Naive thymus-derived CD4-positive, alpha-beta T cell (primary cell): ENCODE results near the gene DENND4A. TPM values are rescaled to one million over a fixed set of nuclear protein-coding genes. Genes with fewer than 3 reads are reported as not detected.

Source experiments
- ATAC-seq: fragments of 150-1000 bp; cut with Tn5 transposase; 2 replicates; pipeline ENCODE4 v1.10.0; 2021; ENCODE audit warnings: mild to moderate bottlenecking, moderate library complexity
- CTCF ChIA-PET: fragments of 350-600 bp; sonication (Branson Sonifier 250); formaldehyde crosslinking; loops from one replicate; lab custom pipeline; 2021; ENCODE audit warnings: antibody characterized with exemption; lab: Charles Lee
- POLR2A ChIA-PET: fragments of 350-600 bp; sonication (Branson Sonifier 250); formaldehyde crosslinking; loops from one replicate; lab custom pipeline; 2021; ENCODE audit warnings: antibody characterized with exemption, inconsistent platforms; lab: Charles Lee
- DNase-seq, 9 donors: peaks; one replicate each; pipeline versions ENCODE4 v3.0.0 to v3.0.0-alpha.2; 2020 to 2022; ENCODE audit warnings: mixed read lengths in 1 of 9
- H3K27ac ChIP-seq: one replicate; pipeline ENCODE4 v1.7.0; 2013; ENCODE audit warnings: mild to moderate bottlenecking, low read depth, low read length, moderate library complexity
- H3K27me3 ChIP-seq, 2 donors: one replicate each; pipeline ENCODE4 v1.7.0; 2013; ENCODE audit warnings: low read length in 2 of 2, mild to moderate bottlenecking in 2 of 2, moderate library complexity in 2 of 2; ENCODE audit not compliant: control insufficient read depth in 2 of 2, insufficient read depth in 2 of 2
- H3K36me3 ChIP-seq, 3 experiments: 1 replicate in 2 of 3; 2 replicates in 1 of 3; pipeline ENCODE4 v1.7.0; 2013; ENCODE audit warnings: low read length in 3 of 3, mild to moderate bottlenecking in 3 of 3, moderate library complexity in 1 of 3; ENCODE audit not compliant: insufficient read depth in 3 of 3, control insufficient read depth in 2 of 3
- H3K4me1 ChIP-seq, 2 donors: one replicate each; pipeline ENCODE4 v1.7.0; 2013; ENCODE audit warnings: low read length in 2 of 2, mild to moderate bottlenecking in 2 of 2, moderate library complexity in 1 of 2; ENCODE audit not compliant: control insufficient read depth in 2 of 2, insufficient read depth in 2 of 2
- H3K4me3 ChIP-seq: 2 replicates; pipeline ENCODE4 v1.7.0; 2013; ENCODE audit warnings: mild to moderate bottlenecking, low read length
- H3K9me3 ChIP-seq, 3 experiments: 1 replicate in 2 of 3; 2 replicates in 1 of 3; pipeline ENCODE4 v1.7.0; 2013; ENCODE audit warnings: low read length in 3 of 3; ENCODE audit not compliant: control insufficient read depth in 2 of 3
- H3K27ac Mint-ChIP-seq, 9 donors: one replicate each; pipeline ENCODE4 v1.8.0; 2020 to 2022; ENCODE audit warnings: mixed read lengths in 9 of 9, mild to moderate bottlenecking in 8 of 9, moderate library complexity in 5 of 9, inconsistent platforms in 2 of 9
- H3K27me3 Mint-ChIP-seq, 5 donors: one replicate each; pipeline ENCODE4 v1.8.0; 2021 to 2022; ENCODE audit warnings: mixed read lengths in 5 of 5, mild to moderate bottlenecking in 1 of 5
- H3K36me3 Mint-ChIP-seq, 5 donors: one replicate each; pipeline ENCODE4 v1.8.0; 2020 to 2022; ENCODE audit warnings: mixed read lengths in 5 of 5, mild to moderate bottlenecking in 3 of 5, inconsistent platforms in 1 of 5
- H3K4me1 Mint-ChIP-seq, 7 donors: one replicate each; pipeline ENCODE4 v1.8.0; 2020 to 2022; ENCODE audit warnings: mixed read lengths in 7 of 7, mild to moderate bottlenecking in 3 of 7, inconsistent platforms in 1 of 7
- H3K4me3 Mint-ChIP-seq, 10 donors: one replicate each; pipeline ENCODE4 v1.8.0; 2020 to 2022; ENCODE audit warnings: mild to moderate bottlenecking in 10 of 10, mixed read lengths in 10 of 10, moderate library complexity in 6 of 10, inconsistent platforms in 2 of 10
- H3K9me3 Mint-ChIP-seq, 11 donors: one replicate each; pipeline ENCODE4 v1.8.0; 2020 to 2022; ENCODE audit warnings: mixed read lengths in 11 of 11, mild to moderate bottlenecking in 4 of 11, inconsistent platforms in 1 of 11, moderate library complexity in 1 of 11
- intact Hi-C, 2 donors: fragments of 100-400 bp; cut with micrococcal nuclease; formaldehyde crosslinking; loops; one replicate each; pipeline ENCODE4 v1.15.1; 2023
- polyA plus RNA-seq, 2 donors: library from polyadenylated mRNA; unstranded; fragments of 300-500 nt; fragmentation: Illumina TruSeq; gene quantifications; one replicate each; pipeline ENCODE4 v1.2.3, GENCODE V29; 2021
- total RNA-seq, 6 experiments: library from RNA in 5 of 6; stranded (reverse) in 5 of 6; gene quantifications; 1 replicate in 5 of 6; 2 replicates in 1 of 6; pipeline ENCODE4 v1.2.3 and lab custom pipeline; 2021 to 2026

The DENND4A gene
- total and polyA plus RNA-seq, 7 experiments from 2014 or later, result 14.1 to 67.9 (median 59.1) TPM

GRCh38 chr15:65805019-65805745 lies 13.1 kb upstream of the DENND4A start:
- Histone ChIP-seq H3K4me1 (peaks cover 20 to 27% of the 10 kb centered on the region in 2 donors), H3K4me3 (peak overlapping the region; percentile 2), H3K27me3 (no peaks in the 10 kb centered on the region), H3K36me3 (no peaks in the 10 kb centered on the region), H3K9me3 (no peaks in the 10 kb centered on the region), H3K27ac (no peak overlapping the region)
- ChIA-PET POLR2A (interaction anchor here (0.7 to 5.9 kb wide), 5 partner anchors 13 to 60 kb away, joined by 3 to 47 read pairs (median 34); partner anchors contain the start of gene DENND4A), CTCF (no interaction called here)
- Mint-ChIP-seq H3K4me1 (peaks cover 4 to 44% (median 37%) of the 10 kb centered on the region in 7 donors), H3K27me3 (no peaks in the 10 kb centered on the region), H3K4me3 (no peak overlapping the region), H3K27ac (peak overlapping the region in 7 of 9 donors; percentile 19 to 98 (median 75)), H3K36me3 (peaks cover 0 to 9% (median 0%) of the 10 kb centered on the region in 5 donors), H3K9me3 (no peaks in the 10 kb centered on the region)
- DNase-seq, result no peak
- peak; percentile 14 for ATAC-seq
- intact Hi-C loops, result no loop called here

DNA sequence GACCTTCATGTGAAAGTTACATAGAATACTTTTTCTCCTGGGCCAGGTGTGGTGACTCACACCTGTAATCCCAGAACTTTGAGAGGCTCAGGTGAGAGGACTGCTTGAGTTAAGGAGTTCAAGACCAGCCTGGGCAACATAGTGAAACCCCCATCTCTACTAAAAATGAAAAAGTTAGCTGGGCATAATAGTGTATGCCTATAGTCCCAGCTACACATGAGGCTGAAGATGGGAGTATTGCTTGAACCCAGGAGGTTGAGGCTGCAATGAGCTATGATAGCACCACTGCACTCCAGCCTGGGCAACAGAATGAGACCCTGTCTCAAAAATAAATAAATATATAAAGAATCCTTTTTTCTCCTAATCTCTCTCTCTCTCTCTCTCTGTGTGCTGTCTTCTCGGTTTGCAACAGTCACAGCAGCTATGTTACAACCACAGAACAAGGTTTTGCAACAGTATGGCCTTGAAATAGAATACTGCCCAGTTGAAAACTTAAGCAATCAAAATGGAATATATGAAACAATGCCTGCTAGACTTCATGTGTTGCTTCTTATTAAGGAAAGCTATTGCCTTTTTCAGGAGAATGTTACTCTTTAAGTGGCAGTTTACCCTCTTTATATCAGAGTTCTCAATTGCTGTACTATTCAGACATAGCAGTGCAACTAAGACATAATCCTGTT lies 12.3 kb upstream of the DENND4A start:
- Mint-ChIP-seq H3K36me3 (peaks cover 0 to 5% (median 0%) of the 10 kb centered on the region in 5 donors), H3K27me3 (no peaks in the 10 kb centered on the region), H3K4me1 (peaks cover 4 to 42% (median 35%) of the 10 kb centered on the region in 7 donors), H3K27ac (peak overlapping the region in 6 of 9 donors; percentile 1 to 98 (median 80)), H3K4me3 (no peak overlapping the region), H3K9me3 (no peaks in the 10 kb centered on the region)
- CTCF ChIA-PET, result no interaction called here
- Histone ChIP-seq H3K4me3 (no peak overlapping the region), H3K36me3 (no peaks in the 10 kb centered on the region), H3K27ac (no peak overlapping the region), H3K27me3 (no peaks in the 10 kb centered on the region), H3K9me3 (no peaks in the 10 kb centered on the region), H3K4me1 (peaks cover 20 to 27% of the 10 kb centered on the region in 2 donors)
- DNase-seq (no peak), ATAC-seq (peak; percentile 67)
- intact Hi-C loops, result no loop called here
- POLR2A ChIA-PET, result interaction anchor here (0.6 to 5.9 kb wide), 5 partner anchors 9 to 59 kb away, joined by 3 to 47 read pairs (median 4); partner anchors contain the start of gene DENND4A

DNA sequence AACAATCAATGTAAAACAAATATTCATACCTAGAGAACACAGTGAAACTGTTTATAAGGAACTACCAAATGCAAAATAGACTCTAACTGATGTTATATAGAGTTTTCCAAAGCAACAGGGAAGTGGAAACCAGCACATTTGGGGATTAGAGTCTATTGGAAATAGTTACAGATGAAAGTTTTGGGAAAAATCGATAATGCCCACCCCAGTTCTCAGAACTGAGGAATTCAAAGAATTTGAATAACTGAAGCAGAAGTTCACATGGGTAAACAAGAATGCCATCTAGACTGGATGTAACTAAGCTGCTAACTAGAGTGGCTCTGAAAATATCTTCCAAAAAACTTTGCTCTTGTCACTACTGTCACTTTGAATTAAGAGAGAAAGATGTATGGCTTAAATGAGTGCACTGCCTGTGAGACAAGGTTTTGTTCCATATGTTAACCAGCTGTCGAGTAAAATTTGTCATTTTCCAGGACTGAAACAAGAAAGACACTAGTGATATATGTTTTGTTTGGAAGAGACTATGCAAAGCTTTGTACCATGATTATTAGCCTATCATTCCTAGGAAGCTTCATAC lies 9.2 kb upstream of the DENND4A start:
- H3K36me3 Mint-ChIP-seq, result peaks cover 0 to 2% (median 0%) of the 10 kb centered on the region in 5 donors
- Histone ChIP-seq H3K36me3 (no peaks in the 10 kb centered on the region), H3K4me1 (peaks cover 15 to 22% of the 10 kb centered on the region in 2 donors), H3K27me3 (no peaks in the 10 kb centered on the region), H3K4me3 (no peak overlapping the region), H3K27ac (no peak overlapping the region), H3K9me3 (no peaks in the 10 kb centered on the region)
- no peak for ATAC-seq
- H3K27ac Mint-ChIP-seq, result no peak overlapping the region
- H3K27me3 Mint-ChIP-seq, result no peaks in the 10 kb centered on the region
- no peaks in the 10 kb centered on the region for H3K9me3 Mint-ChIP-seq
- H3K4me1 Mint-ChIP-seq, result peaks cover 2 to 38% (median 28%) of the 10 kb centered on the region in 7 donors
- no peak overlapping the region for H3K4me3 Mint-ChIP-seq
- no peak for DNase-seq
- intact Hi-C loops, result no loop called here
- ChIA-PET CTCF (interaction anchor here (1.1 kb wide), 1 partner anchor 17 kb away, joined by 3 read pairs; no protein-coding TSS in a partner anchor), POLR2A (interaction anchor here (3.8 to 5.9 kb wide), 2 partner anchors 9 to 17 kb away, joined by 21 to 47 read pairs; partner anchors contain the start of gene DENND4A)

DNA sequence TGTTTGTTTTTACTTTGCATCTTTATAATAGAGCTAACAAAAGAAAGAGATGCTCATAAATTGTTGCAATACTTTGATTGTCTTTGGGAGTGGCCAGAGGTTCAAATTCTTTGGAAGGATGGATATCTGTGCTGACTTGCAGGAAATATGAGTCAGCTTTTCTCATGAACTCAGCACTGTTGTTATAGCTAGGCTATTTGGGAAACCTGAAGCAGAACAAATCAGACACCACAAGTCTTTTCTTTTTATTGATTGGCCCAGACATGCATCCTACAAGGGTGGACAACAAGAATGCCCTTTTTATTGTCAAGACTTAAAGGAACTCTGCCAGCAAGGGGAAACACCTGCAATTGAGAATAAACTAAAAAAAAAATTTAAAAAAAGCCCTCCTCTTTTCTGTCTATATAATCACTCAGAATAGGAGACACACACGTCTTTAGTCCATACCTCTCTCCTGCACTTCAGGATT lies 4.6 kb upstream of the DENND4A start:
- Histone ChIP-seq H3K4me3 (no peak overlapping the region), H3K9me3 (no peaks in the 10 kb centered on the region), H3K27me3 (no peaks in the 10 kb centered on the region), H3K36me3 (peaks cover 0 to under 1% (median 0%) of the 10 kb centered on the region in 3 experiments), H3K27ac (no peak overlapping the region), H3K4me1 (peaks cover 9 to 12% of the 10 kb centered on the region in 2 donors)
- no peak for DNase-seq
- ChIA-PET POLR2A (interaction anchor here (0.6 kb wide), 2 partner anchors 26 to 37 kb away, joined by 4 to 6 read pairs; no protein-coding TSS in a partner anchor), CTCF (no interaction called here)
- Mint-ChIP-seq H3K36me3 (no peaks in the 10 kb centered on the region), H3K27ac (peak overlapping the region in 3 of 9 donors; percentile 16 to 48 (median 24)), H3K9me3 (no peaks in the 10 kb centered on the region), H3K4me1 (peaks cover 10 to 52% (median 21%) of the 10 kb centered on the region in 7 donors), H3K27me3 (no peaks in the 10 kb centered on the region), H3K4me3 (peak overlapping the region in 1 of 10 donors; percentile 49)
- no peak for ATAC-seq
- intact Hi-C loops, result loop anchor here (10.0 kb wide), 2 partner anchors 492 to 902 kb away; partner anchors contain the start of gene RNU5B-1 (in 1 of the 2)

- H3K4me3 ChIP-seq, result no peak overlapping the region
- peaks cover 0 to 5% (median 0%) of the 10 kb centered on the region in 3 experiments for H3K36me3 ChIP-seq
- H3K4me1 Mint-ChIP-seq, result peaks cover 6 to 46% (median 26%) of the 10 kb centered on the region in 7 donors
- CTCF ChIA-PET, result interaction anchor here (0.6 kb wide), 1 partner anchor 1506 kb away, joined by 4 read pairs; no protein-coding TSS in a partner anchor
- POLR2A ChIA-PET, result interaction anchor here (0.8 to 1.1 kb wide), 2 partner anchors 28 to 74 kb away, joined by 3 read pairs; partner anchors contain the start of gene RAB11A
- no peaks in the 10 kb centered on the region for H3K9me3 Mint-ChIP-seq
- peaks cover 9 to 12% of the 10 kb centered on the region in 2 donors for H3K4me1 ChIP-seq
- H3K4me3 Mint-ChIP-seq, result peak overlapping the region in 1 of 10 donors; percentile 49
- intact Hi-C loops, result loop anchor here (10.0 kb wide), 2 partner anchors 491 to 901 kb away; partner anchors contain the start of gene RNU5B-1 (in 1 of the 2)
- DNase-seq, result no peak
- no peaks in the 10 kb centered on the region for H3K9me3 ChIP-seq
- H3K27ac Mint-ChIP-seq, result peak overlapping the region in 3 of 9 donors; percentile 23 to 48 (median 29)
- ATAC-seq, result no peak
- H3K27me3 Mint-ChIP-seq, result no peaks in the 10 kb centered on the region
- H3K27ac ChIP-seq, result no peak overlapping the region
- no peaks in the 10 kb centered on the region for H3K36me3 Mint-ChIP-seq
- H3K27me3 ChIP-seq, result no peaks in the 10 kb centered on the region
Observed at GRCh38 chr15:65795663-65796216, 3.6 kb upstream of the DENND4A start.
